B cell (primary cell): Measurements from ENCODE around the gene NTN3. TPM values are rescaled to one million over a fixed set of nuclear protein-coding genes. Genes with fewer than 3 reads are reported as not detected.
A peak's percentile ranks its signal among the peaks of the same experiment; 100 is the strongest.

ENCODE experiments used
- ATAC-seq: fragments of 200-7000 bp; cut with Tn5 transposase; one replicate; pipeline ENCODE4 v1.10.0; 2021; ENCODE audit warnings: low read depth, mild to moderate bottlenecking, moderate number of reproducible peaks, moderate library complexity
- CTCF ChIA-PET: fragments of 350-600 bp; sonication (Branson Sonifier 250); formaldehyde crosslinking; loops from one replicate; lab custom pipeline; 2021; ENCODE audit warnings: antibody characterized with exemption, inconsistent platforms; lab: Charles Lee
- POLR2A ChIA-PET: fragments of 350-600 bp; sonication (Branson Sonifier 250); formaldehyde crosslinking; loops from one replicate; lab custom pipeline; 2021; ENCODE audit warnings: antibody characterized with exemption; lab: Charles Lee
- DNase-seq: peaks from one replicate; pipeline ENCODE4 v3.0.0; 2013
- H2AFZ ChIP-seq: 2 replicates; pipeline ENCODE4 v1.6.1; 2012; ENCODE audit warnings: mild to moderate bottlenecking, low read depth, low read length; ENCODE audit not compliant: insufficient read depth, poor library complexity, severe bottlenecking
- H3K27ac ChIP-seq, 2 donors: 1 replicate in 1 of 2; 2 replicates in 1 of 2; pipeline ENCODE4 v1.5.1; 2012 to 2013; ENCODE audit warnings: low read length in 2 of 2, mild to moderate bottlenecking in 2 of 2, moderate library complexity in 1 of 2
- H3K27me3 ChIP-seq, 4 experiments: fragments of 200-600 bp in 1 of 4; sonication (generic) in 1 of 4; replicated peaks in 1 of 4; 1 replicate in 2 of 4; 2 replicates in 2 of 4; pipeline versions ENCODE4 v1.6.1 to v1.7.0; 2013 to 2016; ENCODE audit warnings: low read length in 3 of 4, mild to moderate bottlenecking in 2 of 4, mixed read lengths in 1 of 4, moderate library complexity in 1 of 4; ENCODE audit not compliant: insufficient read depth in 4 of 4, control insufficient read depth in 3 of 4; ENCODE audit errors: control extremely low read depth in 1 of 4
- H3K36me3 ChIP-seq, 2 experiments: replicated peaks in 1 of 2; 1 replicate in 1 of 2; 2 replicates in 1 of 2; pipeline versions ENCODE4 v1.6.1 to v1.7.1; 2013; ENCODE audit warnings: low read length in 1 of 2; ENCODE audit not compliant: insufficient read depth in 2 of 2, control insufficient read depth in 1 of 2; ENCODE audit errors: control extremely low read depth in 1 of 2, extremely low read depth in 1 of 2
- H3K4me1 ChIP-seq, 2 donors: fragments of 200-600 bp in 1 of 2; sonication (generic) in 1 of 2; 1 replicate in 1 of 2; 2 replicates in 1 of 2; pipeline versions ENCODE4 v1.5.1 to v1.6.1; 2013 to 2017; ENCODE audit warnings: low read length in 2 of 2; ENCODE audit not compliant: control insufficient read depth in 2 of 2, insufficient read depth in 2 of 2
- H3K4me2 ChIP-seq: replicated peaks from 2 replicates; pipeline ENCODE3; 2012; ENCODE audit warnings: mild to moderate bottlenecking, low read depth, low read length; ENCODE audit not compliant: poor library complexity, severe bottlenecking
- H3K4me3 ChIP-seq, 5 experiments: fragments of 200-600 bp in 1 of 5; sonication (generic) in 1 of 5; 1 replicate in 3 of 5; 2 replicates in 2 of 5; pipeline versions ENCODE4 v1.5.1 to v1.7.0; 2011 to 2016; ENCODE audit warnings: low read length in 4 of 5, mild to moderate bottlenecking in 4 of 5, low read depth in 2 of 5, control low read depth in 1 of 5, moderate library complexity in 1 of 5; ENCODE audit not compliant: insufficient read depth in 1 of 5; ENCODE audit errors: control extremely low read depth in 1 of 5, extremely low read depth in 1 of 5
- H3K79me2 ChIP-seq: fragments of 200-600 bp; sonication (generic); one replicate; pipeline ENCODE4 v1.6.0; 2016; ENCODE audit warnings: low read length; ENCODE audit not compliant: control insufficient read depth, insufficient read depth
- H3K9ac ChIP-seq: fragments of 200-600 bp; sonication (generic); 2 replicates; pipeline ENCODE4 v1.6.1; 2017; ENCODE audit warnings: mild to moderate bottlenecking, low read length, moderate library complexity
- H3K9me3 ChIP-seq, 3 donors: one replicate each; pipeline versions ENCODE4 v1.6.1 to v1.7.1; 2013; ENCODE audit warnings: low read length in 2 of 3; ENCODE audit not compliant: control insufficient read depth in 2 of 3, insufficient read depth in 1 of 3; ENCODE audit errors: control extremely low read depth in 1 of 3
- H4K20me1 ChIP-seq: 2 replicates; pipeline ENCODE4 v1.6.0; 2012; ENCODE audit warnings: mild to moderate bottlenecking, low read length; ENCODE audit not compliant: insufficient read depth, control insufficient read depth, poor library complexity, severe bottlenecking
- H3K27ac Mint-ChIP-seq: one replicate; pipeline ENCODE4 v1.8.0; 2021; ENCODE audit warnings: mixed read lengths
- H3K27me3 Mint-ChIP-seq: one replicate; pipeline ENCODE4 v1.8.0; 2021; ENCODE audit warnings: mixed read lengths
- H3K4me1 Mint-ChIP-seq: one replicate; pipeline ENCODE4 v1.8.0; 2021; ENCODE audit warnings: mixed read lengths
- H3K4me3 Mint-ChIP-seq: one replicate; pipeline ENCODE4 v1.8.0; 2021; ENCODE audit warnings: mixed read lengths
- H3K9me3 Mint-ChIP-seq: one replicate; pipeline ENCODE4 v1.8.0; 2022; ENCODE audit warnings: mixed read lengths; ENCODE audit not compliant: insufficient read depth
- CTCF ChIP-seq: fragments of 200-600 bp; IDR thresholded peaks from one replicate; pipeline ENCODE4 v1.8.0; 2022; ENCODE audit warnings: antibody characterized with exemption, mild to moderate bottlenecking
- EZH2 ChIP-seq: IDR thresholded peaks from 2 replicates; pipeline ENCODE4 v1.6.1; 2012; ENCODE audit warnings: borderline replicate concordance, low read depth, mild to moderate bottlenecking, moderate library complexity, low read length; ENCODE audit not compliant: insufficient read depth, poor library complexity, severe bottlenecking
- WGBS: methylation state at CpG from one replicate; pipeline ENCODE4 v1.1.5; 2013; ENCODE audit warnings: missing lambda C conversion rate; ENCODE audit not compliant: insufficient coverage; 5-methylcytosine and 5-hydroxymethylcytosine counted together
- intact Hi-C: fragments of 100-400 bp; cut with micrococcal nuclease; formaldehyde crosslinking; loops from one replicate; pipeline ENCODE4 v1.10.0; 2022
- polyA plus RNA-seq: library from polyadenylated mRNA; depleted of rRNA; stranded (reverse); fragments of >200 nt; gene quantifications from 2 replicates; pipeline ENCODE4 v1.2.3, GENCODE V29; 2012
- total RNA-seq, 2 donors: library from RNA; stranded (reverse); fragments of 120-200 nt in 1 of 2; gene quantifications; 1 replicate in 1 of 2; 2 replicates in 1 of 2; pipeline versions ENCODE4 v1.2.3 to v1.2.4, GENCODE V29; 2013 to 2022

Gene NTN3
- total and polyA plus RNA-seq, 2 donors (not counting 1 experiment from before 2014, with no cell fraction given): not detected

GRCh38 chr16:2499890-2500429, 28.9 kb downstream of the NTN3 start:
- H3K27ac ChIP-seq: no peak overlapping the region
- Mint-ChIP-seq H3K4me1 (peaks cover 2% of the 10 kb centered on the region), H3K27me3 (no peaks in the 10 kb centered on the region), H3K27ac (no peak overlapping the region), H3K9me3 (no peaks in the 10 kb centered on the region), H3K4me3 (no peak overlapping the region)
- peaks cover 22% of the 10 kb centered on the region for H3K79me2 ChIP-seq
- DNase-seq (no peak), ATAC-seq (no peak)
- no peak overlapping the region for H2AFZ ChIP-seq
- H3K27me3 ChIP-seq: no peaks in the 10 kb centered on the region
- H3K4me1 ChIP-seq: peaks cover 0 to 8% of the 10 kb centered on the region in 2 donors
- H3K36me3 ChIP-seq: peaks cover 0 to 4% of the 10 kb centered on the region in 2 experiments
- H3K9me3 ChIP-seq: no peaks in the 10 kb centered on the region
- CTCF ChIA-PET: interaction anchor here (0.9 to 3.0 kb wide), 9 partner anchors 10 to 306 kb away, joined by 3 to 41 read pairs (median 6); partner anchors contain the start of genes ABCA3 and ECI1
- intact Hi-C loops: loop anchor here (10.0 kb wide), 1 partner anchor 475 kb away; the partner anchor contains the start of gene NHERF2
- no peak overlapping the region for H3K4me3 ChIP-seq
- no peaks in the 10 kb centered on the region for H4K20me1 ChIP-seq
- H3K9ac ChIP-seq: no peak overlapping the region
- no peak overlapping the region for H3K4me2 ChIP-seq
- TF ChIP-seq EZH2 (no peak), CTCF (no peak)
- WGBS: 95% methylated on average over 29 of the region's 29 CpGs
- POLR2A ChIA-PET: no interaction called here

GRCh38 chr16:2500430-2500917, 29.4 kb downstream of the NTN3 start:
- ChIA-PET CTCF (interaction anchor here (0.9 to 3.0 kb wide), 17 partner anchors 10 to 478 kb away, joined by 3 to 41 read pairs (median 6); partner anchors contain the start of genes ABCA3, AMDHD2, CEMP1 and ECI1), POLR2A (interaction anchor here (1.3 kb wide), 1 partner anchor 306 kb away, joined by 3 read pairs; no protein-coding TSS in a partner anchor)
- Mint-ChIP-seq H3K9me3 (no peaks in the 10 kb centered on the region), H3K4me1 (peaks cover 6% of the 10 kb centered on the region), H3K27me3 (no peaks in the 10 kb centered on the region), H3K4me3 (no peak overlapping the region), H3K27ac (no peak overlapping the region)
- ATAC-seq (no peak), DNase-seq (peak; percentile 35)
- H3K27ac ChIP-seq: no peak overlapping the region
- H2AFZ ChIP-seq: no peak overlapping the region
- H3K9me3 ChIP-seq: no peaks in the 10 kb centered on the region
- H4K20me1 ChIP-seq: no peaks in the 10 kb centered on the region
- peaks cover 0 to 4% of the 10 kb centered on the region in 2 experiments for H3K36me3 ChIP-seq
- peaks cover 22% of the 10 kb centered on the region for H3K79me2 ChIP-seq
- TF ChIP-seq CTCF (no peak), EZH2 (no peak)
- intact Hi-C loops: loop anchor here (10.0 kb wide), 1 partner anchor 476 kb away; the partner anchor contains the start of gene NHERF2
- no peak overlapping the region for H3K9ac ChIP-seq
- no peaks in the 10 kb centered on the region for H3K27me3 ChIP-seq
- no peak overlapping the region for H3K4me2 ChIP-seq
- no peak overlapping the region for H3K4me3 ChIP-seq
- WGBS: 93% methylated on average over 18 of the region's 20 CpGs
- peaks cover 0 to 8% of the 10 kb centered on the region in 2 donors for H3K4me1 ChIP-seq
